ENCODE data around the gene CORO1A.

GRCh38 chr16:30187556-30187865 lies 4.1 kb downstream of the CORO1A start:
- TF ChIP-seq EP300 (conservative IDR thresholded peaks at IDR 0.05; ENCODE audit: poor library complexity, severe bottlenecking) (no peak), CTCF (IDR thresholded peaks at IDR 0.05; ENCODE audit: poor library complexity, severe bottlenecking) (no peak), EZH2 (IDR thresholded peaks at IDR 0.05; ENCODE audit: borderline replicate concordance, insufficient read depth, low read length, poor library complexity, severe bottlenecking) (no peak), REST (IDR thresholded peaks at IDR 0.05; ENCODE audit: borderline replicate concordance) (no peak), TAF1 (IDR thresholded peaks at IDR 0.05; ENCODE audit: low read depth) (no peak), SMC3 (conservative IDR thresholded peaks at IDR 0.05; ENCODE audit: poor library complexity) (no peak), RAD21 (conservative IDR thresholded peaks at IDR 0.05) (no peak), POLR2AphosphoS5 (IDR thresholded peaks at IDR 0.05) (no peak), MXI1 (conservative IDR thresholded peaks at IDR 0.05; ENCODE audit: poor library complexity, severe bottlenecking) (no peak)
